IMR-90 (cell line): ENCODE results near the gene HHLA2.

Experiments used
- BHLHE40 ChIP-seq: fragments of 150-350 bp; IDR thresholded peaks from 2 replicates; pipeline ENCODE4 v1.6.1; 2016; ENCODE audit warnings: mild to moderate bottlenecking, low read depth, low read length
- CHD1 ChIP-seq: IDR thresholded peaks from 2 replicates; pipeline ENCODE4 v1.6.1; 2012; ENCODE audit warnings: low read depth, low read length, improper control_type of control experiment
- MAFK ChIP-seq: IDR thresholded peaks from 2 replicates; pipeline ENCODE4 v1.6.1; 2012; ENCODE audit warnings: low read depth, low read length, improper control_type of control experiment
- MXI1 ChIP-seq: IDR thresholded peaks from 2 replicates; pipeline ENCODE4 v1.6.1; 2012; ENCODE audit warnings: low read depth, mild to moderate bottlenecking, low read length, moderate library complexity, borderline replicate concordance
- NFE2L2 ChIP-seq: fragments of 150-350 bp; IDR thresholded peaks from 2 replicates; pipeline ENCODE4 v1.6.1; 2016; ENCODE audit warnings: low read depth, mild to moderate bottlenecking, low read length
- POLR2A ChIP-seq: IDR thresholded peaks from 2 replicates; pipeline ENCODE4 v1.6.1; 2012; ENCODE audit warnings: mild to moderate bottlenecking, low read depth, low read length
- RAD21 ChIP-seq: IDR thresholded peaks from 2 replicates; pipeline ENCODE4 v1.6.1; 2012; ENCODE audit warnings: low read length, improper control_type of control experiment
- SMC3 ChIP-seq: fragments of 150-350 bp; IDR thresholded peaks from 2 replicates; pipeline ENCODE4 v1.6.1; 2016; ENCODE audit warnings: low read depth, mild to moderate bottlenecking, antibody characterized with exemption, low read length, moderate library complexity
- USF2 ChIP-seq: fragments of 150-350 bp; IDR thresholded peaks from 2 replicates; pipeline ENCODE4 v1.6.1; 2017; ENCODE audit warnings: mild to moderate bottlenecking, antibody characterized with exemption, low read length, low read depth
- TF ChIP-seq, protein P1 (sequence below): conservative IDR thresholded peaks from 2 replicates; pipeline ENCODE4 v1.5.1; 2012; ENCODE audit warnings: mild to moderate bottlenecking, low read depth, low read length, improper control_type of control experiment

DNA sequence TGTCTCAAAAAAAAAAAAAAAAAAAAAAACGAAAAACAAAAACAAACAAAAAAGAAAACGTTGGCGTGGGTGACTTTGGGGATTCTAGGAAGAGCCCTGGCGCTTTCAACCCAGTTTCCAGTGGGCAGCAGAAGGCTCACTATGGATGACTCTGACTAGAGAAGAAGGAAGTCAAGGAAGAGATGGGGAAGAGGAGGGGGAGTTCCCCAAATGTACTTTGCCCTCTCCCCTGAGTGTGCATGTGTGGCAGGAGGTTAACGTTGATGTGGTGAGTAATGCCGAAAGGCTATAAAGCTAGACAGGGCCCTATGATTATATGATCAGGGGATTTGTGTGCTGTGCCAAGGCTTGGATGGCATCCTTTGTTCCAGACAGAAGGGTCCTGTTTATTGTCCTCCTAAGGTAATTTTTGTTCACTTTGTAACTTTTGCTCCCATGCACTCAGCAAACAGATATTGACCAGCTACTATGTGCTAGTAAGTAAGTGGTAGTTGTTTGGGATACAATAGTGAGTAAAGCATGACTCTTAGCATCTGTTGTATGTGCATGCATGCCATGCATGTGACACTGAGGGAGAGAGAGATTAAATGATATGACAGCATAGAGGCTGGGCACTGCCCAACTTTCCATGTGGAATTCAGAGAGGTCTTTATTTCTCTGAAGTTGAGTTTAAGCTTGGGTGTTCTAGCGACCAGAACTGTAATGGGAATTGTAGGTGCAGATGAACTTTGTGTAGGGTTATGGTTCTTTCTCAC is 750 bp upstream of the HHLA2 start:
- TF ChIP-seq, protein P1, sequence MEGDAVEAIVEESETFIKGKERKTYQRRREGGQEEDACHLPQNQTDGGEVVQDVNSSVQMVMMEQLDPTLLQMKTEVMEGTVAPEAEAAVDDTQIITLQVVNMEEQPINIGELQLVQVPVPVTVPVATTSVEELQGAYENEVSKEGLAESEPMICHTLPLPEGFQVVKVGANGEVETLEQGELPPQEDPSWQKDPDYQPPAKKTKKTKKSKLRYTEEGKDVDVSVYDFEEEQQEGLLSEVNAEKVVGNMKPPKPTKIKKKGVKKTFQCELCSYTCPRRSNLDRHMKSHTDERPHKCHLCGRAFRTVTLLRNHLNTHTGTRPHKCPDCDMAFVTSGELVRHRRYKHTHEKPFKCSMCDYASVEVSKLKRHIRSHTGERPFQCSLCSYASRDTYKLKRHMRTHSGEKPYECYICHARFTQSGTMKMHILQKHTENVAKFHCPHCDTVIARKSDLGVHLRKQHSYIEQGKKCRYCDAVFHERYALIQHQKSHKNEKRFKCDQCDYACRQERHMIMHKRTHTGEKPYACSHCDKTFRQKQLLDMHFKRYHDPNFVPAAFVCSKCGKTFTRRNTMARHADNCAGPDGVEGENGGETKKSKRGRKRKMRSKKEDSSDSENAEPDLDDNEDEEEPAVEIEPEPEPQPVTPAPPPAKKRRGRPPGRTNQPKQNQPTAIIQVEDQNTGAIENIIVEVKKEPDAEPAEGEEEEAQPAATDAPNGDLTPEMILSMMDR = no peak
- TF ChIP-seq USF2 = no peak
- no peak for TF ChIP-seq BHLHE40
- TF ChIP-seq SMC3 = no peak
- TF ChIP-seq MXI1 = no peak
- TF ChIP-seq MAFK = no peak
- no peak for TF ChIP-seq POLR2A
- TF ChIP-seq RAD21 = no peak
- no peak for TF ChIP-seq NFE2L2
- TF ChIP-seq CHD1 = no peak
